Kidney epithelial cell (primary cell): Measurements from ENCODE around the gene ZBTB45. TPM values are rescaled to one million over a fixed set of nuclear protein-coding genes. Genes with fewer than 3 reads are reported as not detected.
A peak's percentile ranks its signal among the peaks of the same experiment; 100 is the strongest.

ENCODE experiments used
- DNase-seq: peaks from one replicate; pipeline ENCODE4 v3.0.0-alpha.2; 2010; ENCODE audit warnings: low read depth
- H3K27me3 ChIP-seq: 2 replicates; pipeline ENCODE4 v1.6.0; 2011; ENCODE audit warnings: low read length; ENCODE audit not compliant: control insufficient read depth, insufficient read depth
- H3K36me3 ChIP-seq: 2 replicates; pipeline ENCODE4 v1.5.1; 2011; ENCODE audit warnings: low read length; ENCODE audit not compliant: control insufficient read depth, insufficient read depth
- H3K4me3 ChIP-seq: 2 replicates; pipeline ENCODE4 v1.5.1; 2011; ENCODE audit warnings: low read depth, mild to moderate bottlenecking, control low read depth, low read length
- total RNA-seq: library from RNA; depleted of rRNA; stranded (reverse); fragments of >200 nt; gene quantifications from 2 replicates; pipeline ENCODE4 v1.2.3, GENCODE V29; 2015
- TF ChIP-seq, protein P1 (sequence below): IDR thresholded peaks from 2 replicates; pipeline ENCODE4 v1.5.1; 2011; ENCODE audit warnings: mild to moderate bottlenecking, moderate library complexity, low read length, control low read depth, inconsistent platforms; ENCODE audit not compliant: insufficient read depth, poor library complexity, severe bottlenecking

Gene ZBTB45
- total RNA-seq, 1 donor from 2014 or later: 16.2 TPM

DNA sequence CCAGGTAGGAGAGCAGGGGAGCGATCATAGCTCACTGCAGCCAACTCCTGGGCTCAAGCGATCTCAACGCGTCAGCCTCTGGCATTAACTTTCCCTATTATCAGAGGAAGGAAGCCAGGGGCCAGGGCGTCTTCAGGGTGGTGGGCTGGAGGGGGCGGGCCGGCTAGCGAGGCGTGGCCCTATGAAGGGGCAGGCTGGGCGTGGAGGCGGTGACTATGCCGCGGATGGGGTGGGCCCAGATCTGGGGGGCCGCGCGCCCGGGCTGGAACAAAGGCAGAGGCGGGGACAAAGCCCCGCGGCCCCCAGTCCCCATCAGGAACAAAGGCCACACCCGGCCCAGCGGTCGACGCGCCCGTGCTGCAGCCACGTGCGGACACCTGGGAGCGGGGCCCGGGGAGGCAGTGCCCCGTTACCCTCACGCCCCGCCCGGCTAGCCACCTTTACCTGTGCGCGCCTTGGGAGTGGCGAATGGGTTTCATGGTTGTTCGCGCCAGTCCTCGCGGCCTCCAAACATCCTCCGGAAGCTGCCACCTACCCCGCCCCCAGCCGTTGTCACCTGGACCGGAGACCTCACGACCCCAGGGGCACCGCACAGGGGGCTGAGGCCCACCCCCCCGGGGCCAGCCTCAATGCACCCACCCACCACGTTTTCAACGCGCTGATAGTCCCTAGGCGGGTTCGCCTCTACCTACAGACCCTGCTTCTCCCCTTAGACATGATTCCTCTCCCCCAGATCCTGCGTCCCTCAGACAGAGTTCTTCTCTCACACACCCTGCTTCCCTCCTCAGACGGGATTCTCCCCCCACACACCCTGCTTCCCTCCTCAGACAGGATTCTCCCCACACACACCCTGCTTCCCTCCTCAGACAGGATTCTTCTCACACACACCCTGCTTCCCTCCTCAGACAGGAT, 18.9 kb upstream of the ZBTB45 start:
- no peak for DNase-seq
- Histone ChIP-seq H3K4me3 (peak overlapping the region; percentile 26), H3K27me3 (peaks cover 15% of the 10 kb centered on the region), H3K36me3 (no peaks in the 10 kb centered on the region)
- TF ChIP-seq, protein P1, sequence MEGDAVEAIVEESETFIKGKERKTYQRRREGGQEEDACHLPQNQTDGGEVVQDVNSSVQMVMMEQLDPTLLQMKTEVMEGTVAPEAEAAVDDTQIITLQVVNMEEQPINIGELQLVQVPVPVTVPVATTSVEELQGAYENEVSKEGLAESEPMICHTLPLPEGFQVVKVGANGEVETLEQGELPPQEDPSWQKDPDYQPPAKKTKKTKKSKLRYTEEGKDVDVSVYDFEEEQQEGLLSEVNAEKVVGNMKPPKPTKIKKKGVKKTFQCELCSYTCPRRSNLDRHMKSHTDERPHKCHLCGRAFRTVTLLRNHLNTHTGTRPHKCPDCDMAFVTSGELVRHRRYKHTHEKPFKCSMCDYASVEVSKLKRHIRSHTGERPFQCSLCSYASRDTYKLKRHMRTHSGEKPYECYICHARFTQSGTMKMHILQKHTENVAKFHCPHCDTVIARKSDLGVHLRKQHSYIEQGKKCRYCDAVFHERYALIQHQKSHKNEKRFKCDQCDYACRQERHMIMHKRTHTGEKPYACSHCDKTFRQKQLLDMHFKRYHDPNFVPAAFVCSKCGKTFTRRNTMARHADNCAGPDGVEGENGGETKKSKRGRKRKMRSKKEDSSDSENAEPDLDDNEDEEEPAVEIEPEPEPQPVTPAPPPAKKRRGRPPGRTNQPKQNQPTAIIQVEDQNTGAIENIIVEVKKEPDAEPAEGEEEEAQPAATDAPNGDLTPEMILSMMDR: no peak

DNA sequence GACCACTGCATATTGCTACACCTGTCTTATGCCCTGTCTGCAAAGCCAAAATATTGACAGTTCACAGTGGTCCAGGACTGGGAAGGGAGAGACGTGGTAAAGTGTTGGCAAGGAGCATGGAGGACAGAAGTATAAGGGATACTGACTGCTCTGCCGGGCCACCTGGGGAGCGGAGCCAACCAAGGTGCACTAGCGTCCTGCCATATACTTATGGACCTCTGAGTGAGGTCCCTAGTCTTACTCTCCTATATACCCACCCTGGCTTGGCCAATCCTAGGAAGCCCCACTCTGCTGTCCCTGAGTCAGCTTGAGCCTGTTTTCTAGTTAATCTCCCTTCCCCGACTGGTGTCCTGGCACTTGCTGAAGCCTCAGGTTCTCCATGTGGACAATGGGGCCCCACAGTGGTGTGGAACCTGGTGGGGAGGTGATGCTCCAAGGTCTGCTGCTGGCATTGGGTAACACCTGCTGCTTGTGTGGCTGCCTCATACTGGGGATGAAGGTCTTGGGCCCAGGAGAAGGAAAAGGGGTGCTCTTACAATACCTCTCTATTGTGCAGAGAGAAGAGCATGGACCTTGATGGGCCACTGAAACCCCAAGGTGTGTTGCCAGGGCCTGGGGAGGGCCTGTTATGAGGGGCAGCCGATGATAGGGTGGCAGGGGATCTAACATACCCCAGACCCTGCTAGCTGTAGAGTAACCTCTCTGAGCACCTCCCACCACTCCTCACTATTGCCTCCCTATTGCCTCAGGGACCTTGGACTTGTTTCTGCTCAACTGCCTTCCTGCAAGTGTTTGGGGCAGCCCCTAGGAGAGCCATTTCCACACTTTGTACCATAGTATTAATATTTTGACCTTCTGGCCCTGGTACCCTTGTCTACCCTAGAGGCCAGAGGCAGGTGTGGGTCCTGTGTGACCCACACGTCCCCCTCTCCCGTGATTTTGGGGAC, 17.5 kb upstream of the ZBTB45 start:
- no peaks in the 10 kb centered on the region for H3K36me3 ChIP-seq
- no peak overlapping the region for H3K4me3 ChIP-seq
- TF ChIP-seq, protein P1: no peak
- no peak for DNase-seq
- peaks cover 15% of the 10 kb centered on the region for H3K27me3 ChIP-seq

DNA sequence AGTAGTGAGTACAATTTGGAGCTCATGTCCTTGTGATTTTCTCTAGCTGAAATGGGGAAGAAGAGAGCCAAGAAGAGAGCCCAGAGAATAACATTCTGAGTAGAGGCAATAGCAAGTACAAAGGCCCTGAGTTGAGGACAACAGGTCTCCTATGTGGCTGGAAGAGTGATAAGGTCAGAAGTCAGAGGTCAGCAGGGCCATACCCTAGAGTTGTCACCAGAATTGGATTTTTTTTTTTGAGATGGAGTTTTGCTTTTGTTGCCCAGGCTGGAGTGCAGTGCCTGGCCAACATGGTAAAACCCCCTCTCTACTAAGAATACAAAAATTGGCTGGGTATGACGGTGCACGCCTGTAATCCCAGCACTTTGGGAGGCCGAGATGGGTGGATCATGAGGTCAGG, 16.2 kb upstream of the ZBTB45 start:
- Histone ChIP-seq H3K36me3 (no peaks in the 10 kb centered on the region), H3K4me3 (no peak overlapping the region), H3K27me3 (peaks cover 15% of the 10 kb centered on the region)
- TF ChIP-seq, protein P1: no peak
- DNase-seq: no peak

DNA sequence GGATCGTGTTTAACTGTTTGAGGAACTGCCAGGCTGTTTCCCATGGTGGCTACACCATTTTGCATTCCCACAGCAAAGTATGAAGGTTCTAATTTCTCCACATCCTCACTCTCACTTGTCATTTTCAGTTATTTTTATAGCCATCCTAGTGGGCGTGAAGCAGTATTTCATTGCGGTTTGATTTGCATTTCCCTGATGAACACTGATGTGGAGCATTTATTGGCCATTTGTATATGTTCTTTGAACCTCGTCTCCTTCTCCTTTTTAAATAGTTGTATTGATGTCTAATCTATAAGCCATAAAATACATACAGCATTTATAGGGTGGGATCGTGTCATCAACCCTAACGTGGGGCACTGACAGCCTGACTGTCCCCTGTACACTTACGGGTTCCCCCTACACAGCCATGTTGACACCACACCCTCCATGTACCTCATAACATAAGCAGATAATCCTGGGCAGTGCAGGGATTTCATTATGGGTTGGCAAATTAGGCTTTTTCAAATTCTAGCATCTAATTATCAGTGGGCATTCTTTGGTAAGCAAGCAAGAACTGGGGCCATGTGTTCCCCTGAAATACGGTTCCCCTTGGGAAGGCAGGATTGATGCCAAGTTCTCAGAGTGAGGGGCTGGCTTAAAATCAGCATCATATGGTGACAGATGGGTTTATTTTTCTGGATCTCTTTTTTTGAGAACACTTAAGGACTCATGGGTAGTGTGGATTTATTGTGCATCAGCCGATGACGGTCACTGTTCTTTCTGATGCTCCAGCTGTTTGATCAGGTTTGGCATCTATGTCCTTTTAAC, 11.6 kb upstream of the ZBTB45 start:
- Histone ChIP-seq H3K4me3 (no peak overlapping the region), H3K27me3 (no peaks in the 10 kb centered on the region), H3K36me3 (no peaks in the 10 kb centered on the region)
- no peak for DNase-seq
- TF ChIP-seq, protein P1: no peak

DNA sequence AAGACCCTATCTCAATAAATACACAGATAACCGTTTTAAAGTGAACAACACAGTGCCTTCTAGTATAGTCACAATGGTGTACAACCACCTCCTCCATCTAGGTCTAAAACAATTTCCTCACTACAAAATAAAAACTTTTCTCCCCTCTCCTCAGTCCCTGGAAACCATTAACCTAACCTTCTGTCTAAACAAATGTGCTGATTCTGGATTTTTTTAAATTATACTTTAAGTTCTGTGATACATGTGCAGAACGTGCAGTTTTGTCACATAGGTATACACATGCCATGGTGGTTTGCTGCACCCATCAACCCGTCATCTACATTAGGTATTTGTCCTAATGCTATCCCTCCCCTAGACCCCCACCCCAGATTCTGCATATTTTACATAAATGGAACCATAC, 9.8 kb upstream of the ZBTB45 start:
- H3K36me3 ChIP-seq: no peaks in the 10 kb centered on the region
- H3K4me3 ChIP-seq: no peak overlapping the region
- TF ChIP-seq, protein P1: no peak
- no peaks in the 10 kb centered on the region for H3K27me3 ChIP-seq
- DNase-seq: no peak
